HG03342 (cell line): ENCODE measurements around the gene MYBPC2.
"Not testable (repeated sequence)": the region's sequence is repeated elsewhere in the genome, so short reads cannot be mapped to it uniquely, and the experiment has no call there.

Source experiments
- ATAC-seq: cut with Tn5 transposase; IDR thresholded peaks from one replicate; pipeline ENCODE4 v1.9.1; 2021; ENCODE audit warnings: mild to moderate bottlenecking, moderate library complexity; ENCODE audit not compliant: unreplicated experiment

MYBPC2 gene

DNA sequence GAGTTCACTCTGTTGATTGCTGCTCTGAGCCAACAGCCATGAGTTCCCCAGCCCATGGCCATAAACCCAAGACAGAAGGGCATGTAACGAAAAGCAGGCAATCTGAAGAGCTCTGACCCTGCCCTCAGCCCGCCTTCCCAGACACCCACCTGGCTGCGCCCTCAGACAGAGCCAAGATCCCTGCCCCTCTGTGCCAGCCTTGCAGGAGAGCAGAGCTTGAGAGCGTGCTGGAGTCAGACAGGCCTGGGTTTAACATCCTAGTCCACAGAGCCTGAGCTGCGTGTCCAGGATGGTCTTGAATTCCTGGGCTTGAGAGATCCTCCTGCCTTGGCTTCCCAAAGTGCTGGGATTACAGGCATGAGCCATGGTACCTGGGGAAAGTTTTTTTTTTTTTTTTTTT is 24.6 kb downstream of the MYBPC2 start:
- ATAC-seq, result no peak

DNA sequence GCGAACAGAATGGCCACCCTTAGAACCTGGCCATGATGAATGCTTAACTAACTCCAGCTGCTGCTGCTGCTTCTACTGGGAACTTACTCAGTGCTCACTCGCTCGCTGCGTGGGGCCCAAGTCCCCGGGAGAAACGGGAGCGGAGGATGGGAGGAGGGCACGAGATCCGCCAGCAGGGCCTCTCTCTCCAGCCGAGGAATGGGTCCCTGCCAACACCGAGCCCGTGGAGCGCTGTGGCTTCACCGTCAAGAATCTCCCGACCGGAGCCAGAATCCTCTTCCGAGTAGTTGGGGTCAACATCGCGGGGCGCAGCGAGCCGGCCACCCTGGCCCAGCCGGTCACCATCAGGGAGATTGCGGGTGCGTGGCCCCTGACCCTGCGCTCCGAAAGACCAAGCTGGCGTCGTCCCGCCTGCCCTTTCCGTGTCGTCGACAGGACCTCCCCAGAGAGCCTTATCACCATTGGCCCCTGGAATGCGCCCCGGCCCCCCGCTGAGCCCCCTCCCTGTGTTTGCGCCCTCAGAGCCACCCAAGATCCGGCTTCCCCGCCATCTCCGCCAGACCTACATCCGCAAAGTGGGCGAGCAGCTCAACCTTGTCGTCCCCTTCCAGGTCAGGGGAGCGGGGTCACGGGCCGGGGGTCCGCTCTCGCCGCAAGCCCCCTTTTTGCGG is 25.8 kb downstream of the MYBPC2 start:
- ATAC-seq, result no peak

- ATAC-seq, result no peak
These were observed 26.4 kb downstream of the MYBPC2 start for GRCh38 chr19:50459067-50459456.

DNA sequence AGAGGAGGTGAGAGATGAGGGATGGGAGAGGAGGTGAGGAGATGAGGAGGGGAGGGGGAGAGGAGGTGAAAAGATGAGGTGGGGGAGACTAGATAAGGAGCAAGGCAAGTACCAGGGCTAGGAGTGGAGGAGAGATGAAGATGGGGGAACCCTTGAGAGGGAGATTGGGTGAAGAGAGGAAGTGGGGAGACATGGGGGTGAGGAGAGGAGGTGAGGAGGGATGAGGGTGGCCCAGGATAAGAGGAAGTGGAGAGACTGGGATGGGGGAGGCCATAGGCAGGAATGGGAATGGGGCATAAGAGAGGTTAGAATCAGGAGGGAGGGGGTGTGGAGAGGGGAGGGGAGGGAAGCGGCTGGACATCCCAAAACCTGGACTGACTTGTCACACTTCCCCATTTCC is 26.9 kb downstream of the MYBPC2 start:
- no peak for ATAC-seq

GRCh38 chr19:50460161-50460765 is 27.6 kb downstream of the MYBPC2 start:
- ATAC-seq, result no peak

DNA sequence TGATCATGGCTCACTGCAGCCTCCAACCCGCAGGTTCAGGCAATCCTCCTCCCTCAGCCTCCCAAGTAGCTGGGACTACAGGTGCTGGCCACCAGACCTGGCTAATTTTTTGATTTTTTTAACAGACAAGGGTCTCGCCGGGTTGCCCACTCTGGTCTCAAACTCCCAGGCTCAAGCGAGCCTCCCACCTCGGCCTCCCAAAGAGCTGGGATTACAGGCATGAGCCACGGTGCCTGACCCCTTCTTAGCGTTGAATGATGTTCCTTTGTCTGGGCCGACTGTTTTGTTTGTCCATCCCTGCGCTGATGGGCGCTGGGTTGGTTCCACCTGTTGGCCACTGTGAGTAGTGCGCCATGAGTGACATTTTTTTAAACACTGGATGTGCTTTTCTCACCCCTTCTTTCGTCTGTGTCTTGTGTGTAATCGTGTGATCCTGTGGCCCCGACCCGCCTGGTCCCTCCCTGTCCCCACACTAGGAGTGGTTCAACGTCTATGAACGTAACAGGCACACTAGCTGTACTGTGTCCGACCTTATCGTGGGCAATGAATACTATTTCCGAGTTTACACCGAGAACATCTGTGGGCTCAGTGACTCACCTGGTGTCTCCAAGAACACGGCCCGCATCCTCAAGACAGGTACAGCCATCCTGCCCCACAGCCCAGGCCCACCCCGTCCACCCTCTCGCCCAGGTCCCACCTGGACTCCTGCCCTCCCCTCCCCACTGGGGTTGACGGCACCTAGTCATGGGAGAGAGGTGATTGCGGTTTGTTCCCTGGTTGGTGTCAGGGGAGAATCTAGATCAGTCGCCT is 28.6 kb downstream of the MYBPC2 start:
- peak; percentile 63 for ATAC-seq

- ATAC-seq, result no peak
These were observed 30.3 kb downstream of the MYBPC2 start for GRCh38 chr19:50462970-50463369.

- ATAC-seq, result no peak
These were observed 31.7 kb downstream of the MYBPC2 start for GRCh38 chr19:50464348-50464747.

DNA sequence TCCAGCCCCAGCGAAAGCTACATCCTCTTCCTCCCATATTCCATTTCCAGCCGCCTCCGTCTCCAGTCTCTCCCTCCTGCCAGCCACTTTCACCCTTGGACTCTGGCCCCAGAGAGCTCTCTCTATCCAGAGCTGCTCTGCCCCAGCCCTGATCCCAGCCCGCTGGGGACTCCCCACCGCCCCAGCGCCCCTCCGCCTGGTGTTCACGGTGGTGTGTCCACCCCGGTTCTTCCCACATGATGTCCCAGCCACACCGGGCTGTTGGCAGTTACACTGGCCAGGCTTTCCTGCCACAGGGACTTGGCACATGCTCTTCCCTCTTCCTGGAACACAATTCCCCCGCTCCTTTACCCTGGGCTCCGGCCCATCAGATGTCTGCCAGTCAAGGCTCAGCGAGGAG is 32.3 kb downstream of the MYBPC2 start:
- no peak for ATAC-seq

DNA sequence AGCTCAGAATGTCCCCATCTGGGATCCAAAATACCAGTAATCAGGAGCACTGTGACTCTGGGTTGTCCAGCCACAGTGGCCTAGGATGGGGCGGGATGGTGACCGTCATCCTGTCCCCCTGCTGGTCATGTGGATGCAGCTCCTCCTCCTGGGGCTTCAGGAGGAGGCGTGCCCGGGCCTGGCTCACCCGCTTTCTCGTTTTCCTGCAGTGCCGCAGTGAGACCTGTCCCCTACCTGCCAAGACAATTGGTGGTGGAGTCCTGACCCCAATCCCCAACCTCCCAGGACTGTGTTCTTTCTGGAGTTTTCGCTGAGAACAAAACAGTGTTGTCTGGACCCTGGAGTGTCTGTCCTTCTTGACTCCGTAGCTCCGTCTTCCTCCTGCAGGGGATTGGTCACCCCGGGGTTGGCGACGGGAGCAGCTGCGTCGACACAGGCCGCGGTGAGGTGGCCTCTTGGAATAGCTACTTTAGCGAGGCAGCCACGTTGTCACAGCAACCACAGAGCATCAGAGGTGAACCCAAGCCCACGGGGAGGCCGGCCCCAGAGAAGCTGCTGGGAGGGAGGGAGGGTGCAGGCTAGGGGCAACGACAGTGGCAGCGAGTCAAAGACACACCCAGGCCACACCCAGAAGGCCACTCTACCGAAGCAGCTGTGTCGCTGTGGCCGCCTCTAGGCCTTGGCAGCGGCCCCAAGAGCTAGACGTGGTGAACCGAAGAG is 33.5 kb downstream of the MYBPC2 start:
- no peak for ATAC-seq

- no peak for ATAC-seq
These were observed 34.0 kb downstream of the MYBPC2 start for GRCh38 chr19:50466706-50467039.

DNA sequence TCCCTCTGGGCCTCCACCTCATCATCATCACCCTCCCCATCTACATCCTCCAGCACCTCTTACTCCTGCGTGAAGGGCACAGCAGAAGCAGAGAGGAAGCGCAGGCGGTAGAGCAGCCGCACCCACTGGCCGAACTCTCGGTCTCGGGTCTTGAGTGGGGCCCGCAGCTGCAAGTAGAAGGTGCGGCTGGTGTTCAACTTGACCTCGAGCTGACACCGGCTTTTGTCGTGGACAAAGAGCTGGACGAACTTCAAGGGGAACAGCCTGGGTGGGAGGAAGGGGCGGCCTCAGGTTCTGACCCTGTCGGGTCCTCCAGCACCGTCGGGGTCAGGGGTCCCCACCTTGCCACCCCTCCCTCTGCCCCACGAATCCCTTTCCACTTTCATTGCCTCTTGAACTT is 34.9 kb downstream of the MYBPC2 start:
- ATAC-seq, result no peak

DNA sequence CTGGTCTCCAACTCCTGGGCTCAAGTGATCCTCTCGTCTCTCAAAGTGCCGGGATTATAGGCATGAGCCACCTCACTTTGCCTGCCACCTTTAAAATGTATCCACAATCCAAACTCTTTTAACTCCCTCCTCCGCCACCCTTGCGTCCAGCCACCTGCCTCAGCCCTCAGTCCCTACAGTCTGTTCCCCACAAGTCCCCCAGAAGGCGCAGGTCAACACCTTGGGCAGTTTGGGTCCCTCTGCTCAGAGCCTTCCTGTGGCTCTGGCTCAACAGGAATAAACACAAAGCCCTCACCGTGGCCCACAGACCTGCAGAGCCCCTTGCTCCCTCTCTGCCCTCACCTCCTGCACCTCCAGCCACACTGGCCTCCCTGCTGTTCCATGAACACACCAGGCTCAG is 36.1 kb downstream of the MYBPC2 start:
- ATAC-seq, result no peak

DNA sequence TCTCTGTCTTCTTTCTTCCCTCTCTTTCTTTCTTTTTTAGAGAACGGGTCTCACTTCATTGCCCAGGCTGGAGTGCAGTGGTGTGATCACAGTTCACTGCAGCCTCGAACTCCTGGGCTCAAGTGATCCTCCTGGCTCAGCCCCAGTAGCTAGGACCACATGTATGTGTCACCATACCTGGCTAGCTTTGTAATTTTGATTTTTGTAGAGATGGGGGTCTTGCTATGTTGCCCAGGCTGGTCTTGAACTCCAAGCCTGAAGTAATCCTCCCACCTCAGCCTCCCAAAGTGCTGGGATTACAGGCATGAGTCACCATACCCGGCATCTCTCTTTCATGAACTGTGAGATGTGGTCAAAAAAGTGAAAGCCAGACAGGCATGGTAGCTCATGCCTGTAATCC is 40.6 kb downstream of the MYBPC2 start:
- not testable (repeated sequence) for ATAC-seq

DNA sequence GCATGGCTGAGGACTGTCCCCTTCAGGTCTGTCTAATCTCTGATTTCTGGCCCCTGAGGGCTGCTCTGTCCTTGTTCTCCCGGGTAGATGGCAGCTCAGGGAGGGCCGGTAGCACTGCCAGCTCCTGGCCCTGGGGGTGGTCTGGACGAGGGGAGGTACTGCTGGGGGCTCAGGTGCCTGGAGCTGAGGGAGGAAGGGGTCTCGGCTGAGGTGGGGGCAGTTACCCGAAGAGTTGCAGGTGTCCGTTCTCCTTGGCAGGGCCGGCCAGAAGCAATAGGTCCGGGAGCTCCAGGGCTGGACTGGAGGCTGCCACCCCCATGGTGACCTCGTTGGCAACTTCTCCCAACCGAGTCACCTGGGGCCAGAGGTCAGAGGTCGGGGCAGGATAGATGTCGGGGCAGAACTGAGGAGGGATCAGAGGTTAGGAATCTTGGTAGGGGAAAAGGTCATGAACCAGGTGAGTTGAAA is 42.4 kb downstream of the MYBPC2 start:
- ATAC-seq, result no peak

- peak; percentile 8 for ATAC-seq
These were observed 43.1 kb downstream of the MYBPC2 start for GRCh38 chr19:50475736-50476223.

DNA sequence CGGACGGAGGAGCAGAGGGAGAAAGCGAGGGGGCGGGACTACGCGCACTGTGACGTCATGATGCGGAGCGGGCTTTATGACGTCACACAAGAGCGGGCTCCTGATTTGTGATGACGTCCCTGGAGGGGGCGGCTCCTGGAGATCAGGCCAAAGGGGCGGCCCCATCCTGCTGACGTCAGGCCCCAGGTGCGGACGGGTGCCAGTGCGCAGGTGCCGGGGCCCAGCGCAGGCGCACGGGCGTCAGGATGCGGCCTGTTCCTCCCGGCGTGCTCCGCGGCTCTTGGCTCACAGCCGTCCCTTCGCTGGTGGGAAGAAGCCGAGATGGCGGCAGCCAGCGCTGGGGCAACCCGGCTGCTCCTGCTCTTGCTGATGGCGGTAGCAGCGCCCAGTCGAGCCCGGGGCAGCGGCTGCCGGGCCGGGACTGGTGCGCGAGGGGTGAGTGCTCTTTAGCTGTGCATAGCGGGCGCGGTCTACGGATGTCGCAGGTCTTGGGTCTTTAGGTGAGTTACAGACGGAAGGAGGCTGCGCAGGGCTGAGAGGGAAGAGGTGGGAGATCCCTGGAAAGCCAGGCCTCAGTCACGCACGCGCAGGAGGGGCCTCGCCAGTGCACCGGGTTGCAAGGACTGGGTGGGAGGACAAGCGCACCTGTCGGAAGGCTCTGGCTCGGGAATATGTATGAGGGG is 43.7 kb downstream of the MYBPC2 start, which contains the start of the genes EMC10 and GARIN5A:
Gene EMC10, plus strand, starts transcription at position 284 of the 683 bp plus-strand sequence. Its CDS starts 38 bp downstream, at position 322.
Gene GARIN5A, minus strand, starts transcription at position 625 of the 683 bp plus-strand sequence. Its CDS starts 460 bp downstream, at position 165.
- peak; percentile 76 for ATAC-seq

DNA sequence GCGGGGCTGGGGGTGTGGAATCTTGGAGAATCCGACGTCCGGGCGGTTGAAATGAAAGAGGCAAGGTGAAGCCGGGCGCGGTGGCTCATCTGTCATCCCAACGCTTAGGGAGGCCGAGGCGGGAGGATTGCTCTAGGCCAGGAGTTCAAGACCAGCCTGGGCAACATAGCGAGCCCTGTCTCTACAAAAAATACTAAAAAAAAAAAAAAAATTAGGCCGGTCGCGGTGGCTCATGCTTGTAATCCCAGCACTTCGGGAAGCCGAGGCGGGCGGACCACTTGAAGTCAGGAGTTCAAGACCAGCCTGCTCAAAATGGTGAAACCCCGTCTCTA is 44.2 kb downstream of the MYBPC2 start:
- no peak for ATAC-seq

DNA sequence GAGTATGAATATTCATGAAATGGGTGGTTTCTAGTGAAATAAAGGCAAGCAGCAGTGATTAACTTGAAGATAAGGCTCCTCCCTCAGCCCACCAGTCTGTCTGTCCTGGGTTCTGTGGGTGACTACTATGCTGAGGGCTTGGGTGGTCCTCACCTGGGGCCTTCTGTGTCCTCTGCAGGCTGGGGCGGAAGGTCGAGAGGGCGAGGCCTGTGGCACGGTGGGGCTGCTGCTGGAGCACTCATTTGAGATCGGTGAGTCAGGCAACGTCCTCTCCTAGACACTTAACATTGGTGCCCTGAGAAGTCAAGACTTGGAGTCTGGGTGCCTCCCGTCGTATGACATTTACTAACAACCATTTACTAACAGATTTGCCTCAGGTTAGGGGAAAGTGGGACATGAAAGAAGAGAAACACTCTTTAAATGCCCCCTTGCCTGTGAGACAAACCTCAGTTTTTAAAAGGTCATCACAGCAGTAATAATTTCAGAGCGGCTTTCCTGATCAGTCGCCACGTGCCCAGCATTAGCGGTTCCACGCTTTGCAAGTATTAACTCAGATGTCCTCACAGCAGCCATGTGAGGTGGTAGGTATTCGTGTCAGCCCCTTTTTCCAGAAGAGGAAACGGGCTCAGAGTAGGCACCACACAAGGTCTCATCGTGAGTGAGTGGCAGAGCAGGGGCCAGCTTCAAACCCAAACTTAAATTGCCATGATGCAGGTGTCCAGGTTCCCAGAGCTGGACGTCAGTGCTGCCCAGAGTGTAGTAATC is 45.2 kb downstream of the MYBPC2 start:
- ATAC-seq, result no peak
